Mesenchymal stem cell (in vitro differentiated cells and primary cell): ENCODE results near the gene P2RY2.
"Not testable (repeated sequence)": the region's sequence is repeated elsewhere in the genome, so short reads cannot be mapped to it uniquely, and the experiment has no call there.

ENCODE experiments used
- DNase-seq: peaks from one replicate; pipeline ENCODE4 v3.0.0-alpha.2; 2013
- H2AFZ ChIP-seq: one replicate; pipeline ENCODE4 v1.6.1; 2013; ENCODE audit warnings: low read depth, mild to moderate bottlenecking, control low read depth, inconsistent platforms, low read length, moderate library complexity
- H2AK5ac ChIP-seq: 2 replicates; pipeline ENCODE4 v1.6.1; 2013; ENCODE audit warnings: low read length, moderate library complexity, mild to moderate bottlenecking, inconsistent platforms; ENCODE audit not compliant: severe bottlenecking
- H2BK120ac ChIP-seq: one replicate; pipeline ENCODE4 v1.6.1; 2013; ENCODE audit warnings: low read depth, mild to moderate bottlenecking, inconsistent platforms, low read length, moderate library complexity
- H2BK12ac ChIP-seq, 2 experiments: one replicate each; pipeline ENCODE4 v1.6.1; 2013; ENCODE audit warnings: inconsistent platforms in 2 of 2, low read length in 2 of 2, mild to moderate bottlenecking in 2 of 2, moderate library complexity in 2 of 2, control low read depth in 1 of 2
- H2BK15ac ChIP-seq: one replicate; pipeline ENCODE4 v1.6.1; 2013; ENCODE audit warnings: mild to moderate bottlenecking, low read depth, inconsistent platforms; ENCODE audit not compliant: poor library complexity, severe bottlenecking
- H2BK5ac ChIP-seq: 2 replicates; pipeline ENCODE4 v1.6.1; 2013; ENCODE audit warnings: low read depth, mild to moderate bottlenecking, low read length, control low read depth, inconsistent platforms; ENCODE audit not compliant: poor library complexity, severe bottlenecking
- H3K14ac ChIP-seq, 2 experiments: one replicate each; pipeline ENCODE4 v1.6.1; 2013; ENCODE audit warnings: inconsistent platforms in 2 of 2, low read length in 2 of 2, control low read depth in 1 of 2, mild to moderate bottlenecking in 1 of 2, moderate library complexity in 1 of 2
- H3K18ac ChIP-seq, 2 experiments: one replicate each; pipeline ENCODE4 v1.6.1; 2013; ENCODE audit warnings: inconsistent platforms in 2 of 2, low read length in 2 of 2, control low read depth in 1 of 2, low read depth in 1 of 2, mild to moderate bottlenecking in 1 of 2
- H3K23ac ChIP-seq, 2 experiments: one replicate each; pipeline ENCODE4 v1.6.1; 2013; ENCODE audit warnings: inconsistent platforms in 2 of 2, low read length in 2 of 2, mild to moderate bottlenecking in 2 of 2, moderate library complexity in 2 of 2, control low read depth in 1 of 2
- H3K27ac ChIP-seq: 2 replicates; pipeline ENCODE4 v1.5.1; 2013; ENCODE audit warnings: mild to moderate bottlenecking, moderate library complexity, low read length, control low read depth, inconsistent platforms; ENCODE audit not compliant: poor library complexity, severe bottlenecking
- H3K27me3 ChIP-seq, 2 experiments: 2 replicates each; pipeline versions ENCODE4 v1.6.1 to v1.7.0; 2013; ENCODE audit warnings: low read length in 2 of 2, mild to moderate bottlenecking in 2 of 2, moderate library complexity in 2 of 2, control low read depth in 1 of 2, inconsistent platforms in 1 of 2; ENCODE audit not compliant: control insufficient read depth in 1 of 2, insufficient read depth in 1 of 2
- H3K36me3 ChIP-seq, 2 experiments: 2 replicates each; pipeline versions ENCODE4 v1.6.1 to v1.7.0; 2013; ENCODE audit warnings: low read length in 2 of 2, control low read depth in 1 of 2, inconsistent platforms in 1 of 2, low read depth in 1 of 2, mild to moderate bottlenecking in 1 of 2; ENCODE audit not compliant: insufficient read depth in 2 of 2, control insufficient read depth in 1 of 2
- H3K4ac ChIP-seq, 2 experiments: one replicate each; pipeline ENCODE4 v1.6.1; 2013; ENCODE audit warnings: inconsistent platforms in 2 of 2, low read length in 2 of 2, mild to moderate bottlenecking in 2 of 2, moderate library complexity in 2 of 2, control low read depth in 1 of 2, low read depth in 1 of 2
- H3K4me1 ChIP-seq: 2 replicates; pipeline ENCODE4 v1.6.1; 2013; ENCODE audit warnings: low read depth, low read length, control low read depth; ENCODE audit not compliant: control insufficient read depth, insufficient read depth
- H3K4me2 ChIP-seq: 2 replicates; pipeline ENCODE4 v1.6.1; 2013; ENCODE audit warnings: low read length, mild to moderate bottlenecking, inconsistent platforms; ENCODE audit not compliant: poor library complexity, severe bottlenecking
- H3K4me3 ChIP-seq, 2 experiments: 2 replicates each; pipeline versions ENCODE4 v1.5.1 to v1.7.0; 2013; ENCODE audit warnings: low read length in 2 of 2, mild to moderate bottlenecking in 2 of 2, control low read depth in 1 of 2, low read depth in 1 of 2; ENCODE audit not compliant: insufficient read depth in 1 of 2
- H3K79me1 ChIP-seq: replicated peaks from 2 replicates; pipeline ENCODE4 v1.6.1; 2013; ENCODE audit warnings: mild to moderate bottlenecking, control low read depth, low read length, inconsistent platforms; ENCODE audit not compliant: poor library complexity, severe bottlenecking
- H3K9ac ChIP-seq: 2 replicates; pipeline ENCODE4 v1.7.0; 2013; ENCODE audit warnings: mild to moderate bottlenecking, low read length, moderate library complexity
- H3K9me3 ChIP-seq: 2 replicates; pipeline ENCODE4 v1.7.0; 2013; ENCODE audit warnings: mild to moderate bottlenecking, low read length; ENCODE audit not compliant: control insufficient read depth
- H4K8ac ChIP-seq: one replicate; pipeline ENCODE4 v1.6.1; 2013; ENCODE audit warnings: inconsistent platforms, mild to moderate bottlenecking, low read length, moderate library complexity
- H4K91ac ChIP-seq: one replicate; pipeline ENCODE4 v1.6.1; 2013; ENCODE audit warnings: mild to moderate bottlenecking, low read length, inconsistent platforms
- WGBS: methylation state at CpG from one replicate; pipeline ENCODE4 v1.1.7; 2013; ENCODE audit warnings: mixed read lengths; 5-methylcytosine and 5-hydroxymethylcytosine counted together

Gene P2RY2

GRCh38 chr11:73274191-73274590, 56.1 kb downstream of the P2RY2 start:
- not testable (repeated sequence) for H3K14ac ChIP-seq, H2AFZ ChIP-seq, H4K91ac ChIP-seq, H4K8ac ChIP-seq, H3K4me3 ChIP-seq, H3K23ac ChIP-seq, H2BK5ac ChIP-seq, H2AK5ac ChIP-seq, H3K36me3 ChIP-seq, H3K18ac ChIP-seq, H2BK120ac ChIP-seq, H3K4ac ChIP-seq, H3K4me2 ChIP-seq, H3K79me1 ChIP-seq, H3K27me3 ChIP-seq, H2BK12ac ChIP-seq, H2BK15ac ChIP-seq, H3K4me1 ChIP-seq, H3K9ac ChIP-seq, H3K27ac ChIP-seq, DNase-seq, H3K9me3 ChIP-seq
- WGBS = 93% methylated on average over 3 of the region's 4 CpGs

- Histone ChIP-seq H2BK5ac (no peak overlapping the region), H3K36me3 (no peaks in the 10 kb centered on the region), H4K8ac (no peak overlapping the region), H3K9me3 (no peaks in the 10 kb centered on the region), H3K79me1 (no peaks in the 10 kb centered on the region), H2BK120ac (no peak overlapping the region), H3K4me1 (peaks cover 7% of the 10 kb centered on the region), H3K9ac (no peak overlapping the region), H2BK15ac (no peak overlapping the region), H4K91ac (no peak overlapping the region), H3K27me3 (no peaks in the 10 kb centered on the region), H3K4me2 (no peak overlapping the region), H2AFZ (no peak overlapping the region), H3K14ac (peak overlapping the region in 1 of 2 experiments; percentile 18), H3K4ac (no peak overlapping the region), H2AK5ac (no peak overlapping the region), H3K23ac (no peak overlapping the region), H3K27ac (no peak overlapping the region), H3K18ac (no peak overlapping the region), H2BK12ac (no peak overlapping the region), H3K4me3 (no peak overlapping the region)
- WGBS = 82% methylated on average over 11 of the region's 11 CpGs
- no peak for DNase-seq
These were observed 56.8 kb downstream of the P2RY2 start for GRCh38 chr11:73274722-73275380.

- no peak overlapping the region for H3K4me2 ChIP-seq
- 89% methylated on average over 4 of the region's 4 CpGs for WGBS
- H3K14ac ChIP-seq = no peak overlapping the region
These were observed 57.3 kb downstream of the P2RY2 start for GRCh38 chr11:73275381-73275750.

GRCh38 chr11:73277467-73277866, 59.4 kb downstream of the P2RY2 start:
- WGBS = 82% methylated on average over 3 of the region's 3 CpGs

More at GRCh38 chr11:73275381-73275750, 57.3 kb downstream of the P2RY2 start:
- Histone ChIP-seq H3K9ac (no peak overlapping the region), H2BK5ac (no peak overlapping the region), H3K36me3 (no peaks in the 10 kb centered on the region), H3K23ac (no peak overlapping the region), H3K4me3 (no peak overlapping the region), H3K4ac (no peak overlapping the region), H3K4me1 (peaks cover 7% of the 10 kb centered on the region), H4K8ac (no peak overlapping the region), H3K27ac (no peak overlapping the region), H2AFZ (no peak overlapping the region), H2BK120ac (no peak overlapping the region), H3K9me3 (no peaks in the 10 kb centered on the region), H3K18ac (no peak overlapping the region), H2BK12ac (no peak overlapping the region), H2BK15ac (no peak overlapping the region), H4K91ac (no peak overlapping the region), H2AK5ac (no peak overlapping the region), H3K79me1 (no peaks in the 10 kb centered on the region), H3K27me3 (no peaks in the 10 kb centered on the region)
- DNase-seq = no peak

More at GRCh38 chr11:73277467-73277866, 59.4 kb downstream of the P2RY2 start:
- no peak overlapping the region for H3K18ac ChIP-seq
- H3K4me1 ChIP-seq = no peaks in the 10 kb centered on the region
- no peak for DNase-seq
- no peak overlapping the region for H3K4me3 ChIP-seq
- no peak overlapping the region for H2BK120ac ChIP-seq
- no peak overlapping the region for H3K4ac ChIP-seq
- no peak overlapping the region for H4K8ac ChIP-seq
- H3K27ac ChIP-seq = no peak overlapping the region
- no peak overlapping the region for H3K14ac ChIP-seq
- H2AFZ ChIP-seq = no peak overlapping the region
- no peaks in the 10 kb centered on the region for H3K79me1 ChIP-seq
- H3K23ac ChIP-seq = no peak overlapping the region
- no peak overlapping the region for H3K4me2 ChIP-seq
- H3K9ac ChIP-seq = no peak overlapping the region
- no peaks in the 10 kb centered on the region for H3K36me3 ChIP-seq
- no peak overlapping the region for H4K91ac ChIP-seq
- no peak overlapping the region for H2BK12ac ChIP-seq
- no peaks in the 10 kb centered on the region for H3K9me3 ChIP-seq
- H3K27me3 ChIP-seq = peaks cover 0 to 3% of the 10 kb centered on the region in 2 experiments
- no peak overlapping the region for H2AK5ac ChIP-seq
- no peak overlapping the region for H2BK15ac ChIP-seq
- H2BK5ac ChIP-seq = no peak overlapping the region
